AG09319 (cell line): ENCODE data around the gene PSTPIP1.
A peak's percentile ranks its signal among the peaks of the same experiment; 100 is the strongest.

Experiments used
- DNase-seq: peaks from one replicate; pipeline ENCODE4 v3.0.0-alpha.2; 2010; ENCODE audit warnings: low read depth; ENCODE audit errors: extremely low read depth
- CTCF ChIP-seq: IDR thresholded peaks from 2 replicates; pipeline ENCODE4 v1.5.1; 2011; ENCODE audit warnings: low read depth, mild to moderate bottlenecking, inconsistent platforms, low read length, moderate library complexity

PSTPIP1 gene

GRCh38 chr15:77020348-77021087 lies 25.6 kb downstream of the PSTPIP1 start:
- no peak for DNase-seq
- TF ChIP-seq CTCF, result no peak

- TF ChIP-seq CTCF, result no peak
- DNase-seq, result no peak
Measured at GRCh38 chr15:77021088-77021481, 26.2 kb downstream of the PSTPIP1 start.

GRCh38 chr15:77021803-77022381 lies 27.0 kb downstream of the PSTPIP1 start:
- no peak for DNase-seq
- TF ChIP-seq CTCF, result no peak

GRCh38 chr15:77022646-77023575 lies 28.0 kb downstream of the PSTPIP1 start:
- TF ChIP-seq CTCF, result no peak
- DNase-seq, result no peak

GRCh38 chr15:77023576-77024272 lies 28.8 kb downstream of the PSTPIP1 start:
- TF ChIP-seq CTCF, result no peak
- no peak for DNase-seq

GRCh38 chr15:77024273-77025082 lies 29.6 kb downstream of the PSTPIP1 start:
- peak; percentile 93 for TF ChIP-seq CTCF
- DNase-seq, result peak; percentile 12
